HuH-7.5 (cell line): ENCODE data around the gene CD40.
"Not testable (repeated sequence)": the region's sequence is repeated elsewhere in the genome, so short reads cannot be mapped to it uniquely, and the experiment has no call there.

Source experiments
- DNase-seq: peaks from one replicate; pipeline ENCODE4 v3.0.0; 2011; ENCODE audit warnings: low spot score

Gene CD40

DNA sequence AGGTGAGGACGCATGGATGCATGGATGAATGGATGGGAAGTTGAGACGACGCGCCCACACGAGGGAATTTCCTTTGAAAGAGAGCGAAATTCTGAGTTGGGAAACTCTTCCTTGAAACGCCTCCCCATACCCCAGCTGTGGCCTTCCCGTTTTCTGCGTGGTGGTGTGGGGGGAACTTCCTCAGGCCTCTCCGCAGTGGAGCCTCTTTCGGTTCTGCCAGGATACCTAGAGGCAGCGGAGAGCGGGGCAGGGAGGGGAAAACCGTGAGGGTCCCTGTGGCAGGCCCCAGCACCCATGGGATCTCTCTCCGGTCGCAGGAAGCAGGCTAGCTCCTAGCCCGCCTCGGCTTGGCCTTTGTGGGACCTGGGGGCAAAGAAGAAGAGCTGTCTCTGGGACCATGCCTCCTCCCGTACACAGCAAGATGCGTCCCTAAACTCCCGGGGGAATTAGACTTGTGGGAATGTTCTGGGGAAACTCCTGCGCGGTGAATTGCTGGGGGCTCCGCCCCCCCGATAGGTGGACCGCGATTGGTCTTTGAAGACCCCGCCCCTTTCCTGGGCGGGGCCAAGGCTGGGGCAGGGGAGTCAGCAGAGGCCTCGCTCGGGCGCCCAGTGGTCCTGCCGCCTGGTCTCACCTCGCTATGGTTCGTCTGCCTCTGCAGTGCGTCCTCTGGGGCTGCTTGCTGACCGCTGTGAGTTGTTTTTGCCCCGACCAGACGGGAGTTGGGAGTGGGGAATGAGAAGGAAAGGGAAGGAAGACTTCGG, at the start of gene CD40:
CD40 (plus strand) TSS at position 611 of the 764 bp plus-strand sequence; CDS start at position 641, 30 bp downstream.
- DNase-seq, result no peak

DNA sequence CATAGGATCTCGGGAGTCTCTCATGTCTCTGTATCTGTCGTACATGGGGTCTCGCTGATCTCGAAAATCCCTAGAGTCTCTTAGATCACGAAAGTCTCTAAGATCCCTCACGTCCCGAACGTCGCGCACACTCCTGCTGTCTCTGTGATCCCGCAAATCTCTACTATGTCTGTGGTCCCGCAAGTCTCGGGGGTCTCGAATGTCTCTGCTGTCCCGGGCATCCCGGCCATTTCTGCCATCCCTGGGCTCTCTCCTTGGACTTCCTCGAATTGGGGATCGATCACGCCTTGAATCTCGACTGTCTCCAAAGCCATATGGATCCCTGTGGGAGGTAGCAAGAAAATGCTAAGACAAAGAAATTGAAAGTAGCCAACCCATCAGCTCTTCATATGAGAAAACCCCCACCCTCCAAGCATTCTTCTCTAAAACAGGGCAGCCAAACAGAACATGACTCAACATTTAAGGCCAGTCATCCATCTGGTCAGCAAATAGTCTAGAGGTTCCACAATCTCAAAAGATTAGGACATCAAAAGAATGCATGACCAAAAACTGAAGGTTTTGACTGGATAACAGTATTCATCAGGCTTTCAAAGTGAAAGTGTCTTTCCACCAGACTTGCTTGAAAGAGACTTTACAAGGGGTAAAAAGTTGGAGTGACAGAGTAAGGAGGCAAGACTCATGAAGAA, 47.8 kb upstream of the CD40 start:
- no peak for DNase-seq

DNA sequence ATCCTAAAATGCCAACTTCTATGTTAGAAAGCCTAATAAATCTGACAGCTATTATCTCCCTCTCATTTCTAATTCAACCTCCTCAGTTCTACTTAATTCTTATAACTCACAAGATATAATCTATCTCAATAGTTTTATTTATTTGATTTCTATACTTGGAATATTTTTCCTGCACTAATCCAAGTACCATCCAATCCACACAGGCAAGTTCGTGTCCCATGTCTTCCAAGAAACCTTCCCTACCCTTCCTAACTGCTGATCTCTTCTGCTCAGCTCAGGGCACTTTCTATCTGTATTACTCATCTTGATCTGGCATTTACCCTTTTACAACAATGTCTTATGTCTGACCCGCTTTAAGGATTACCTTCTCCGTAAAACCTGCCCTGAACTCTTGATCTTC, 46.5 kb upstream of the CD40 start:
- no peak for DNase-seq

DNA sequence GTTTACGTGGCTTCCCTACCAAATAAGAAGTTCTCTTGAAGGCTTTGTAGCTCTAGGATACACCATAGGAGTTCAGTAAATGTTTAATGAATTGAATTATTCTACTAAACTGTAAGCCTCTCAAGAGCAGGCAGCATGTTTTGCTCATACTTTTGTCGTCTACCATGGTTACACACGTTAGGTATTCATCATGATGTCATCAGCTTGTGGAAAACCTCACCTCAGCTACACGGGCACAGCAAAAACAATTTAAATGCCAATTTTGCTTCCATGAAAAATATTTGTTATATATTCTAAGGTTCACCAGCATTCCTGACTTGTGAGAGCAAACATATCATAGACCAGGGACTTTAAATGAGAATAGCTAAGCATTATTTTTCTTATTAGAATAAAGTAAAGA, 45.1 kb upstream of the CD40 start:
- no peak for DNase-seq

DNA sequence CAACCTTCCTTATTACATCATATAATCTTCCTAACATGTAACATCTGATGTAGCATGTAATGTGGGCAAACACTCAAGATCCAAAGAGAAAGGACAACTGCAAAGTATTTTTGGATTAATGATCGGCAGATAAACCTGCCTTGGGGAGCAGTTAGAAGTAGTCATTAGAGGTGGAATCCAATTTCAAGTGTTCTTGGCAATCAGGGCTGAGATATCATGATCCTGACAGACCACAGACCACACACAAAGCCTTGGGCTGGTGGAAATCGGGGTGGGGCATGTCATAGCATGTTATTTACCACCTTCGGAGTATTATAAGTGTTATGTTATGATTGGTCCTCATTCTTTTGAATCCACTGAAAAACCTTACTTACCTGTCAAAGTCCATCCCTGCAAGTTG, 44.7 kb upstream of the CD40 start:
- DNase-seq, result no peak

DNA sequence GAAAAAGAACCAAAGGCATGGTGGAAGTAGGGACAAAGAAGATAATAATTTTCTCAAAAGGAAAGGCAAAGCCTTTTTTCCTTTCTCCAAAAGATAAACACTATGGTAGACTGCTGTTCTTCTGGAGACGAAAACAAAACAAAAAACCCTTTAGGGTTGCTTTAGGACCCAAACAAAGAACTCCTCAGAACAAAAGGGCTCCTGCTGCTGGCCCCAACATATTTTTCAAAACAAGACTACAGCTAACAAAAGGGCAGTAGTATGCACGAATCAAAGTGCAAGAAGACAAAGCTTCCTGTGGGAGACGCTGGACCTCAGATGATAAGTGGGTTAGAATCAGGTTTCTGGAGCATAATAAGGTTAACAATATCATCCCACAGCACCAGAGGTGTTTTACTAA, 44.1 kb upstream of the CD40 start:
- no peak for DNase-seq

DNA sequence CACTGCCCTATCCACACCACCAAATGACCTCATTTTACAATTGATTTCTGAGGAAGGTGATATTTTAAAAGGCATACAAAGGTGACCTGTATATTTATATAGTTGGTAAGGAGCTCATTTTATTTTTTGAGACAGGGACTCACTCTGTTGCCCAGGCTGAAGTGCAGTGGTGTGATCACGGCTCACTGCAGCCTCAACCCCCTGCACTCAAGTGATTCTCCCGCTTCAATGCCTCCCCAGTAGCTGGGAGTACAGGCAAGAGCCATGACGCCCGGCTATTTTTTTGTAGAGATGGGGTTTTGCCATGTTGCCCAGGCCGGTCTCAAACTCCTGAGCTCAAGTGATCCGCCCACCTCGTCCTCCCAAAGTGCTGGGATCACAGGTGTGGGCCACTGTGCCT, 41.3 kb upstream of the CD40 start:
- no peak for DNase-seq

DNA sequence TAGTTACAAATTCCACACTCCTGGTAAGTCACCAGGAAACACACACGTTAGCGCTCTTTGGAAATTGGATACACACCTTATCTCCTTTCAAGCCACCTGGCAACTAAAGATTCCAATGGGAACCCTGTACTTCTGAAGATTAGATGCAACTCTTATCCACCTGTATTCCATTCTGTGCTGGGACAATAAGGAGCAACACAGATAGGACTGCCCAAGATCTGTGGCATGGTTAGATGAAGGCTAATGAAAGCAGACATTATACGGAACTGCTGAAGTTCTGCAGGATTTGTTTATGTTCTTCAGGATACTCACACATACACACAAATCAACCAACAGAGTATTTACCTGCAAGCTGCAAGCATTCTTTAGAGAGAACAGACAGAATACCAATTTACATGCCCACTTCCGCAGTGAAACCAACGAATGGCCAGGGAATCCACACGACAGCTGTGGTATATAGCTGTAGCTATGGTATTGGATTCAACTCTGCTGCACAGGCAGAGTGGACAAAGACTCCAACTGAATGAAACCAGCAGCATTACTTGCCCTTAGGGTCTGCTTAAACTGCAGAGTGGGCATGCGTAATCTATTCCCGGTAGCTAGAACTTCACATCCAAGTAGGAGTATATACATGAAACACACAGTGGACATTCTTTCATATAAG, 40.3 kb upstream of the CD40 start:
- DNase-seq, result no peak

DNA sequence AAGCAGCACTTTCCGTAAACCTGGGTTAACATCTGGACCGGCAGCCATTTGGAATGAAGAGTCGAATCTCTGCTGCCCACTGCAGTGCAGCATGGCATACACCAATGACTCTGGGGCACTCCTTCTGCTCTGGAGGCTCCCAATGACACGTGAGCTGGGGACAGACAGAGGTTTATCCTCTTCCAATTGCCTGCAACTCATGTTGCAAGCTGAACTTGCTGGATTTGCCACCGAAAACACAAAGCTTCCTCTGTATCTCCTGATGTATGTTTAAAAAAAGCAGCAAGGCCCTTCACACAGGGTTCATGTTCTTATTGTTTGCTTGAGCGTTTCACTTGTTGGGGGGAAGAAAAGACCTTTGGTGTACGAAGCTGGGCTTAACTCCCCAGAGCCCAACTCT, 39.2 kb upstream of the CD40 start:
- DNase-seq, result no peak

DNA sequence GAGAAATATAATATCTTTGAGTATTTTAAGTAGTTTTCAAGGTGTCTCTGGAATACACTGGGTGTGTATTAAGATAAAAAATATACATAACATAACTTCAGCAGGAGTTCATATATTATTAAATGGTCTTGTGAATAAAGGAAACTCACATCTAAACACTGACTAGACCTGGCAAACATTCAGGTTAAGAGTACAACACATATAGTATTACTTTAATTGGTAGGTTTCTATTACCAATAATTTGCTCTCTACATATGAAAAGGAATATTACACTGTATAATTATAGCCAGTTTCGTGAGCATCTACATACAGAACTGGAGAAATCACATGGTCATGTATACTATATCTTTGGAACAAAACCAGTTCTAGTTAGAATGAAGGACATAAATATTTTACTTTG, 37.0 kb upstream of the CD40 start:
- no peak for DNase-seq

DNA sequence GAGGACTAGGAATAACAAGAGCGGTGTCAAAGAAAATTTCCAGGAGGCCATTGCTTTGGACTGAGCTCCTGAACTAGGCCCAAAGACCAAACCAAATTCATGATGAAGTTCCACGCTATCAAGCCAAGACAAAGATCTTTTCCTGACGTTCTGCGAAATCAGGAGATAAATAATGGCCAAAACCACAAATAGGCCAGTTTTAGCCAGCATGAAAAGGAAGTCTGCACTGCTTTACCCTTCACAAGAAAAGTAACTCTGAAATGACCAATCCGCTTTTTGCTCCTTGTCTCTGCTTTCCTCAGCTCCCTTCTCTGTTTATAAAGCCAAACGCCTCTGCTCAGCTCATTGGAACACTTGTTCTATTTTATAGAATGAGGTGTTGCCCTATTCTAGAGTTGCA, 35.0 kb upstream of the CD40 start:
- no peak for DNase-seq

DNA sequence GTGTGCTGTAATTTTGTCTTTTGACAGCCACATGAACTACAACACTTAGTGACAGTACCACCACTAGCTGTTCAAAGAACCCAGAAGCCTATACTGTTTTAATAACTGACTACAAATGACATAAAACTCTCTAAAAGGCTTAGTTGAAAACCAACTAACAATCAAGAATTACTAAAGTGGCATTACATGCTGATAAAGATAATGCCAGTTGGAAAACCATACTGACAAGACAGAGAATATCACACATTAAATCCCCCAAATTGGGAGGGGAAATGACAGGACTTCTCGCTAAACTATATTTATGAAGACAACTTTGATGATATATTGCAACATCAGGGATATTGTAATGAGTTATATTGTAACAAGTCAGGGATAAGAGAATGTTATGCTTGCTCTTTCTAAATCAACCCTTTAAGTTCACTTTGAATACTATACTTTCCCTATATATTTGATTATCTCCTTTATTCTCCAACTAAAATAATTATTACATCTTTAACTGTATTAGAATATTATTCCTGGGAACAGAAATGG, 34.5 kb upstream of the CD40 start:
- no peak for DNase-seq

DNA sequence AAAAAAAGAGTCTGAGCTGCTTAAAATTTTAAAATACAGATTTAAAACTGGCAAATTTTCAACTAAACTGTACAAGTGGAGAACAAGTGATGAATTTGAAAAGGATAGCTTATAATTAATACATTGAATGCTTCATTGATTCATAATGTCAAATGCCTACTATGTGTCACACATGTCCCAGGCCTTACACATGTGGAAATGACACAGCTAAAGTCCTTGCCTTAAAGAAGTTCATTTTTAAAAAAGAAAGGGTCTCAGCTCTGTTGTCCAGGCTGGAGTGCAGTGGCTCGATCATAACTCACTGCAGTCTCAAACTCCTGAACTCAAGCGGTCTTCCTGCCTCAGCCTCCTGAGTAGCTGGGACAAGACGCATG, 33.3 kb upstream of the CD40 start:
- no peak for DNase-seq

DNA sequence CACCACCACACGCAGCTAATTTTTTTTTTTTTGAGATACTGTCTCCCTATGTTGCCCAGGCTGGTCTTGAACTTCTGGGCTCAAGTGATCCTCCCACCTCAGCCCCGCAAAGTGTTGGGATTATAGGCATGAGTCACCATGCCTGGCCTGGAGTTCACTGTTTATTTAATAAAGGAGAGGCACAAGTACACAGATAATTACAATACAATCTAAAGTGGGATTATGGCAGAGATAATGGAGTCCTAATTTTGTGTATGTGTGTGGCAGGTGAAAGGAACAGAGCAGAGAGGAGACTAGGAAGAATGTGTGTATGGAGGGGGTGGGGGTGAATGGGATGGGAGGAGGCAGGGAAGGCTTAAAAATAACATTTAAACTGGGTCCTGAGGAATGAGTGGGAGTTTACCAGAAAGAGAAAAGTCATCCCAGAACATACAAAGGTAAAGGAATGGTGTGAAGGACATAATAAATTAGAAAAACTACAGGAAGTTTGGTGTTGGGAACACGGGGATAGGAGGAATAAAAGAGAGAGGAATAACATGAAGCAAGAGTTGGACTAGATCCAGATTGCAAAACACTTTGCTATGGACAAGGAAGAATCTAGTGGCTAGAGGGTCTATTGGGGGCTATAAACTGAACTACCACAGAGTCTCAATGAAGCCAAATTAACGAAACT, 32.8 kb upstream of the CD40 start:
- DNase-seq, result peak; percentile 35

DNA sequence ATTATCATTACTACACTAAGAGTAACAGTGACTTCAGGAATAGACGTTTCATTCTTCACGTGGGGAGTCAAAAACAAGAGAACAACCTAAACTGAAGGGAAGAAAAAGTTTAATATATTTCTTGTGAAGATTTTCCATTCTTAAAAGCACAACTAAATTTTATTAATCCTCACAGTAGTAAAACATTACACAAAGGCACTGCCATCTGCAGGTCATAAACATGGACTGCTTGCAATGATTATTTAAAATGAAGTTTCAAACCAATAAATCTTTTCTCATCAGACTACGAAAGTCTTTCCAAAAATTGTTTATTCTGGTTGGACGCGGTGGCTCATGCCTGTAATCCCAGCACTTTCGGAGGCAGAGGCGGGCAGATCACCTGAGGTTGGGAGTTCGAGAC, 31.0 kb upstream of the CD40 start:
- DNase-seq, result no peak

DNA sequence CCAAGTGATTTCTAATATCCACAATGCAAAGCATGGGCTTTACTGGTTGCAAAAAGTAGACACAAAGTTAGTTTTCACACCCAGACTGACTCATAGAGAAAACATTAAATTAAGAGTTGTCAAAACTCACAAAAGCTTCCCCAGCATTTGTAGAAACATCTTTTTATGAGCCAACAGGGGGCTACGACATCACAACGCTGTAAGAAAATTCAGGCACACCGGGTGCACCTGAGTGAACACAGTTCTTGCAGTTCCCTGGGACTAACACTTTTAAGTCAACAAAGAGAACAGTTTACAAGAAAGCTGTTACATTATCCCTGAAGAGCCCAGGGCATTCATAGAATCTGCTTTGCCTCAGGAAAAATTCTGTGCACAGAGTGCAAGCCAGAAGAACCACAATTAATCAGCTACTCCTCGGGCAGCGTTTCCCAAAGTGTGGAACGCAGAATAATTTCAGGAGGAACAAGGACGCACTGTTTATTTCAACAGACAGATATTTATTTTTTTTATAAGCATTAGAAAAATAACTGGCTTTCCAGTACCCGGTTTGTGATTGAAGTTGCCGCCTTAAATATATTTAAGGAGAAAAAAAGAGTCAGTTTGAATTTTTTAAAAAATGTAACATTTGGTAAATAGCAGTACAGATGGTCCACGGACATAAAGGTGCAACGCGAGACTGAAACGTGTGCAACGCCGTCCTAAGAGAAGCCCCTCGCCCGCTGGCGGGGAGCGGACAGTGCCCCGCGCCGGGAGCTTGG, 29.5 kb upstream of the CD40 start:
- DNase-seq, result peak; percentile 27

DNA sequence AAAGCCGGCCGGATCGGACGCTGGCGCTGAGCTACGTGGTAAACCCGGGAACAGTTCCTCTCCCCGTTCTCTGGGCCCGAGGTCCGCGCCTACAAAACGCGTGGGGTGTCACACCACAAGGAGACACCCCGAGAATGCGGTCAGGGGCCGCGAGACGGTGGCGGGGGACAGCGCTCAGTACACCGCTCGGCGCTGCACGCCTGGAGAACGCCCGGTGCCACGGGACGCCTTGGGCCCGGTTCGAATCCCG, 29.0 kb upstream of the CD40 start:
- no peak for DNase-seq

DNA sequence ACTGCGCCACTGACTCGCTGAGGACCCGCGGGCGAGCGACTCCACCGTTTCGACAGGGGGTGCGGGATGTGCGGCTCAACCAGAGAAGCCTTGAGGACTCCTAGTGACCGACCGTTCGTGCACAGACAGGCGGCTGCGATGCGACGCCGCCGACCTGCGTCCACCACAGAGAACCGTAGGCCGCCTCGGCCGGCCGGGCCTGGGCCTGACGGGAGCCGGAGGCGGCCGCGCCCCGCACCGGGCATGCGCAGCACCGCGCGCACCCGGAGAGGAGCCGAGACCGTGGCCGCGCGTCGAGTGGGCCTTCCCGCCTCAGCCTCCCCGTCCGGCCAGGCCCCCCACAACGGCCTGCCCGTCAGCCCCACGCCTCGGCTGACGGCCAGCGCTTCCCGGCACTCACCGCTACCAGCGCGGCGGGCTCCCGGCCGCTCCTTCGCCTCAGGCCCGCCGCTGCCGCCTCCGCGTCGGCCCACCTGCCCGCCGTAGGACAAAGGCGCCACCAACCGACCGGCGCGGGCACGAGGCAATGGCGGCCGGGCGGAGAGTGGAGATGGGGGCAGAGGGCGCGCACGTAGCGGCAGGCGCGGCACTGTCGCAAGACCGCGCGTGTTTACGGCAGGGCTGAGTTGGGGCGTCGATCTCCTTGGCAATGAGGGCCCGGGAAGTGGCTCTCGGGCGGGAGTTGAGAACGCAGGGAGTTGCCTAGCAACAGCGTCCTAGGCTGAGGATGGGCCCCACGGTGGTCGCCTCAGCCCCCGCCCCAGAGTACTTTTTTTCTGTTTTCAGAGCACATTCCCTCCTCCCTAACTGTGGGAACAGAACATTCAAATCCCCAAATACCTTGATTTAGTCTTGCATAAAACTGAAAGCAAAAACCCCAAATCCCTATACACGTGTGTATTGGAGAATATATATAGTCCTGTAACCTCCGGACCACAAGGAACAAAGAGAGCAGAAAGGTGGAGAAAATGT, 28.4 kb upstream of the CD40 start, which contains the start of gene NCOA5:
NCOA5 (minus strand) TSS at position 546 of the 972 bp plus-strand sequence. CDS start 10,538 bp downstream, outside the sequence.
- peak; percentile 98 for DNase-seq

DNA sequence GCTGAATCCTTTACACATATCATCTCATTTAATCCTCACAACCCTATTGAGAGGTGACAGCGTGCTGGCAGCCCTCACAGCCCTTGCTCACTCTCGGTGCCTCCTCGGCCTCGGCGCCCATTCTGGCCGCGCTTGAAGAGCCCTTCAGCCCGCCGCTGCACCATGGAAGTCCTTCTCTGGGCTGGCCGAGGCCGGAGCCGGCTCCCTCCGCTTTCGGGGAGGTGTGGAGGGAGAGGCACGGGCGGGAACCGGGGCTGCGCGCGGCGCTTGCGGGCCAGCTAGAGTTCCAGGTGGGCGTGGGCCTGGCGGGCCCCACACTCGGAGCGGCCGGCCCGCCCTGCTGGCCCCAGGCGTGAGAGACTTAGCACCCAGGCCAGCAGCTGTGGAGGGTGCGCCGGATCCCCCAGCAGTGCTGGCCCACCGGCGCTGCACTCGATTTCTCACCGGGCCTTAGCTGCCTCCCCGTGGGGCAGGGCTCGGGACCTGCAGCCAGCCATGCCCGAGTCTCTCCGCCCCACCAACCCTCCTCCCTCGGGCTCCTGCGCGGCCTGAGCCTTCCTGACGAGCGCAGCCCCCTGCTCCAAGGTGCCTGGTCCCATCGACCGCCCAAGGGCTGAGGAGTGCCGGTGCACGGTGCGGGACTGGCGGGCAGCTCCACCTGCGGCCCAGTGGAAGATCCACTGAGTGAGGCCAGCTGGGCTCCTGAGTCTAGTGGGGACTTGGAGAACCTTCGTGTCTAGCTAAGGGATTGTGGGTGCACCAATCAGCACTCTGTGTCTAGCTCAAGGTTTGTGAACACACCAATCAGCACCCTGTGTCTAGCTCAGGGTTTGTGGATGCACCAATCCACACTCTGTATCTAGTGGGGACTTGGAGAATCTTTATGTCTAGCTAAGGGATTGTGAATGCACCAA, 26.2 kb upstream of the CD40 start:
- not testable (repeated sequence) for DNase-seq

DNA sequence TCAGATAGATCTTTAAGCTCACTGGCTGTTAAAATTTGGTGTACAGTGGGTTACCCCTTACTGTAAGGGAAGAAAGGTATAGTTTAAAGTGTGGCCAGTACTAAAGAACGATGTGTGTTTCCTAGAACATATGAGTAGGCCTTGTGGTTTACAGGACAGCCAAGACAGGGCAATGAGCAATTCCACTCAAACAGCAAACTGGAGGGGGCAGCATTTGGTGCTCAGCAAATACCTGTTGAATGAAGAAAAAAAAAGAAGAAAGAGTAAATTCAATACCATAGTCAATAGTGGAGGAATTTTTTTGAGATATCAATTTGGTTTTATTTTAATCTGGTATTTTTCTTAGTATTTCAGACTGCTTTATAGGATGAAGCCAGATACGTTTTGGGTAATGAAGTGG, 24.6 kb upstream of the CD40 start:
- no peak for DNase-seq
